DMS53 treated with DMSO at 0.1 percent for 48 hours (cell line): ENCODE measurements around the gene MLLT3.

ENCODE experiments used
- DNase-seq: peaks from one replicate; lab custom pipeline; 2025; ENCODE audit not compliant: unreplicated experiment; lab: John Stamatoyannopoulos, UW

Gene MLLT3

DNA sequence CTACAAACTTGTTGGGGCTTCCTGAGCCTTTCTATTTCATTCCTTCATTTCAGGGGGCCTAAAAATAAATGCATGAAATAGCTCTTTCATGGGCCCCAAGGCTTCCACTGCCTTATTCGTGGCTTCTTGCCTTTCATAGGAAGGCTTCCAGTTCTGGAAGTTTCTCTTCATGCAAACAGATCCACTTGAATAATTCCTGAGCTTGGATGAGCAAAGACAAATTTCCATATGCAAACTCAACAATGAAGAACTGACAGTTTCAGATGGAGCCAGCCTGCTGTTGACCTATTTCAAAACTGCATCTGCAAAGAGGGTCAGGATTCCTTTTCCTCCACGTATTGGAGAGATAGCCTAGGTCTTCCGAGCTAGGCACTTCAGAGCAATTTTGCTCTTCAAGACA lies 142.1 kb downstream of the MLLT3 start:
- DNase-seq, result no peak

DNA sequence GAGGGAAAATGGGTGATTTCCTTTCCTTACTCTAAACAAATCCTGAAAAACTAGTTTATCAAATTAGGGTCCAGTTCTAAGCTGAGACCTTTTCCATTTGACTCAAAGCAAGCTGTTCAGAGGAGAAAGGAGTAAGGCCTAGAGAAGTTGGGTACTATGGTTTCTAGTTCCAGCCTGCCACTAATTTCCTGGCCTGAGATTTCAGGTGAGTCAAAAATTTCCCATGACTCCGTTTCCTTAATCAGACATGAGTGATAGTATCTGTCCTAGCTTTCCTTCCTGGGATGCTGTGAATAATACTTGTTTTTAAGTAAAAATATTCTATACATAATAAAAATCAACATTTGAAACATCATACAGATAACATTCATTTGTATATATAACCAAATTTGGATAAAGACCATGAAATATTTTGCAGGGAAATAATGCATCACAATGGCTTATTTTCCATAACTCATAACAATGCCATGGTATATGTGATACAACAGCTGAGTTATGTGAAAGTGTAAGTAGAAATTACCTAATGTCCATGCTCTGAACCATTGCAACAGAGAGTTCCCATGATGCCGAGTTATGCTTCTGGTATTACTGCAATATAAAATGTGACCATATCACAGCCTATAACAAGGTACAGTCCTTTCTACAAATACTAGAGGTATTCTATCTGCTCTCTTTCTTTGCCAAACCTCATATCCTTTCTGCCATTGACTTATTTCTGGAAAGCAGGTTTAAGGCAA lies 142.7 kb downstream of the MLLT3 start:
- DNase-seq, result no peak

DNA sequence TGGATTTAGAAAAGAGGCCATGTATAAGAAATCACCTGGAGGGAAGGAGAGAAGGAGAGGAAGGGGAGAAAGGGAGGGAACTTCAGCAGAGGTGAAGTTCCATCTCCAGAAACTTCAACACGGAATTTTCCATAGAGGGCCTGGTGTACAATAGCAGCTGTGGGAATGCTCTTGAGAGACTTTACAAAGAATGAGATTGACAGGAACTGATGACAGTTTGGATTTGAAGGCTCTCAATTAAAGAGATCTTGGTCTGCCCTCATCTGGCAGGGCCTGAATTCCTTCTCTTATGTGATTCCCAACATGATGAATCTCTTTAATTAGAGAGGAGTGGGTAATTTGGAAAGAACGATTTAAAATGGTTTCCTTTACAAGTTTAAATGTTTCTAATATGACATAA lies 143.5 kb downstream of the MLLT3 start:
- DNase-seq, result no peak

DNA sequence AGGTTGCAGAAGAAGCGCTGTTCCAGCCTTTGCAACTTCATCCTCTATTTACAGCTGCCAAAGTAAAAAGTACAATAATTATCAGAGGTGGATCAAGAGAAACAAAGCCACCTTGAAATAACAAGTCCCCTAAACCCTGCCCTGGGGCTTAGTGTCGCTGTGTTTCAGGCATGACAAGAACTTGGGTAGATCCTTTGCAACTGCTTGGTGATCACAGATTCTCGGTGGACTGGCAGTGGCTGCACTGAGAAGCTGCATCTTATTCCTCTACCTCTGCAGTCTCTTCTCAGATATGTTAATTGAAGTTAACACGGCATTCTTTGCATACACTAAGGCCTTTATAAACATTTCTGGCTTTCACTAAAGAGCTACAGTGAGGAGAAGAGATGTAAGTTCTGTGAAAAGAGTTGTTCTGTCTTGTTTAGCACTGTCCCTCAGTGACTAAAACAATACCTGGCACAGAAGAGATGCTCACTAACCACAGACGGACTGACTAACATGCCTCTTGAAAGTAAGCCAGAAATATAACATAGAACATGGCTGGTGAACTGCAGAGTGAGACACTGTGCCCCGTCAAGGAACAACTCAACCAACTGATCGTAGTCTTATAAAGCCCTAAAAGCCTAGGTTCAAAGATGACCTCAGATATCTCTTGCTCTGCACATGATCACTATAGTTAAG lies 144.2 kb downstream of the MLLT3 start:
- DNase-seq, result no peak

DNA sequence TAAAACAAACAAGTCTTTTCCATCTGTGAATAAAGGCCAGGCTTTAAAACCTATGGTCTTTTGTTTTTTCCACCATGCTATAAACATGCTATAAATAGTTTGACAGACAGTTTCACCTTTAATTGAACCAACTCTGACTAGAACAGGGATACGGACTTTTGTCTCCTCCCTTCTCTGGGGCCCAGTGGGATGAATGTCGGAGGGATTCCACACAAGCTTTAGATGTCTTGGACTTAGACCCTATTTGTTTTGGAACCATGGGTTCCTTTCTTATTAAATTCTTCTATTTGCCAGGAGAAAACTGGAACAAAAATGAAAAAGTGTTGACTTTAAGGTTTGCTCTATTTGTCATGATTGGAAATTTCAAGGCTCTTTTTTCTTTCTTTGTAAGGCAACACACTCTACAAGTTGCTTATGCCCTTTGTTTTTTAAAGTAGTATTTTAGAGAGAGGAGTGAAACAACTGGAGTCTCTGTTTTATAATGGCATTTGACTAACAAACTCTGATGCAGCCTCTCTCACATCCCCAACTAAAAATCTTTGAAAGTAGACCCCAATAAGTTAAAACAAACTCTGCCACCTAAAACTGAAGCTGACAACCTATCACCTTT lies 145.3 kb downstream of the MLLT3 start:
- DNase-seq, result no peak

DNA sequence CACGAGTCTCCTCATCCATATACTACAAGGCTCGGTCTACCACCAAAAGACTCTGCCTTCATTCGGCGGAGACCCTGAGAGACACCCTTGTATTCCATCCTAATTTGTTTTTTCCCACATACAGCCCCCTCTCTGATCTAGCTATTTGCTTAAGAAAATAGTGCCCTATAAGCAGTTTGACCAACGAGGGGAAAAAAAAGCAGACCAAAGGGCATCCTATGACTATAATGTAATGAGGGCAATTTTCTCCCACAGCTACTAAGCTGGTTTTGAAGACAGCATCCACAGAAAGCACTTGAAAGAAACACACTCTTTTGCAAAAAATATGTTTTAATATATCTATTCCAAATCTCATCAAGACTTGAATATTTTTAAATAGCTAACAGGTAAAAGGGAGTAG lies 147.8 kb downstream of the MLLT3 start:
- DNase-seq, result no peak

DNA sequence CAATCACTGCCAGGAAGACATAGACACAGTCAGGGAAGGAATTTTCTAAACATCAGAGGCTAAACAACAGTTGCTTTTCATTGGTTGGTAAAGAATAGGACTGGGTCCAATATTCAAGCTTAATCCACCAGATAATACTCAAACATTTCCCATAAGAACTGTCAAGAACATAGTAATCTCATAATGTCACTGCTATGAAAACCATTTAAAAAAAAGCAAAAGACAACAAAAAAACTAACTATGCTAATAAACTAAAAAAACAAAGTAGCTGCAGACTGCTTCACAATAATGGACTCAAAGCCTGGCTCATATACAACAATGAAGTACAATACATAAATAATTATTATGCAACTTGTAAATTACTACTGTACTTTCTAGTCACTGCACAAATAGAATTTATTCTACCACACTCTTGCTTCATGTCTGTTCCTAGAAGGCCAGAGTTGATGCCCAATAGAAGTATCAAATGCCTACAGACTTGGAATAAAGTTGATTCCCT lies 148.7 kb downstream of the MLLT3 start:
- DNase-seq, result no peak

DNA sequence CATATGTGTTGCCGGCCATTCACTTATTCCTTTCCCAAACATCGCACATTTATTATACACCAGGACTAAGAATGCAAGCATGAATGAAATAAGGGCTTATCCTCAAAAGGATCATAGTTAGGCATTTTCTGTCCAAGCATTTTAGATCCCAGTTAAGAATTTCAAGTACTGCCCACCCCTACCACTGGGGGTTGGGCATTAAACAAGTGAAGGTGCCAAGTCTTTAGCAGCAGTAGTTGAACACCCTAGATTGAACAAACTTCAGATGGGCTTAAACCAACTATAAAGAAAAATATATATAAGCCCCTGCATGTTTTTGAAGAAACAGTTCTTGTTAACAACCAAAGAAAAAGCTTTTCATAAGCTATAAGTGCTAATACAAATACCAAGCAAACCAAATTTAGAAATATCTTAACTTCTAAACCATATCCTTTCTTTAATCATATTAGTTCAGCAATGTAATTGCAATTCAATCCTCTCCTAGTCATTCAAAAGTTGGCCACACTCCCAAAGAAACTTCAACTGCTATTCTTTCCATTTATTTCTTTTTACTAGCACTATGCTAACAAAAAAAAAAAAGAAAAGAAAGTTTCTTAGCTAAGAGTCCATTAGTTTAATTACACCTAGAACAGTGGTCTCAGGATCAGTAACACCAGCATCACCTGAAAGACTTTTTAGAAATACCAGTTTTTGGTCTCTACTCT lies 149.8 kb downstream of the MLLT3 start:
- no peak for DNase-seq

DNA sequence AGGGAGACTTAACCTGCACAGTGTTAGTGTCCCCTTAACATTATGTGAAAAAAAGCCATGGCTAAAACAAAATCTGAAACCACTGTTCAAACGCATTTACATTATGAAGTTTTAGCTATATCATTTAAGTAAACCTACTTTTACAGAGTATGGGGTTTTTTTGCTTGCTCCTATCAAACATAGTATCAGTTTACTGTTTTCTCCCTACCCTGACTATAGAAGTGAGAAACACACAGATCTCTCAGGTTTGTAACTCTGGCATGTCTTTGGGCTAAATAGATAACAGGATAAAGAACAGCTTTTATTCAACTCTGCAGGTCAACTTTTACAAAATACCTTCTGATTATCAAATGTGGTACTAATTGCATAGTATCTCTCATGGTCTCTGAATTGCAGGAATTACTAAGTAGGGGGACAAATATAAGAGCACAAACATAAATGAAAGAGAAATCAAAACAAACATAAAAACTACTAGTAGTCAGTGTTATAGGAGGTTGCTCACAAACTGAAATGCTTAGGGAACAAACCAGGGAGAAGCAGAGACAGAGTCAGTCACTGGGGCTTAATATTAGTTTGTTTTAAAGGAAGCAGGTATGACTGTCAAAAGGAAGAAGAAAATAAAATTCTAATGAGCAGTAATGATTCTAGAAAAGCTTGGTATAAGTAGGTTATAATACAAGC lies 155.8 kb downstream of the MLLT3 start:
- DNase-seq, result no peak

DNA sequence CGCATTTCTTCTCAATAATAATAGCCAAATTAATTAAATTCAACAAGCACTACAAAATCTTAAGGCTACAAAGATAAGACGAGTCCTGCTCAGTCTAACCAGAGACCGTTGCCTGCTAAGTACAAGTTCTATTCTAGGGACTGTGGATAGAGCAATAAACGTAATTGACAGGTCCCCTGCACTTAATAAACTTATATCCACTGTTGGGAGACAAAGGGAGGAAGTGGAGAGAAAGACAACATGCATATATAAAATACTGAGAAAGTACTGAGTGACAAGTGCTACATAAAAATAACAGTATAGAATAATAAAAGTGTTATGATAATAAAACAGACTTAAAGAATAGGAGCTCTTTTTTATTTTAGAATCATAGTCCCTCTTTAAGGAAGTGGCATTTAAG lies 158.1 kb downstream of the MLLT3 start:
- DNase-seq, result no peak

DNA sequence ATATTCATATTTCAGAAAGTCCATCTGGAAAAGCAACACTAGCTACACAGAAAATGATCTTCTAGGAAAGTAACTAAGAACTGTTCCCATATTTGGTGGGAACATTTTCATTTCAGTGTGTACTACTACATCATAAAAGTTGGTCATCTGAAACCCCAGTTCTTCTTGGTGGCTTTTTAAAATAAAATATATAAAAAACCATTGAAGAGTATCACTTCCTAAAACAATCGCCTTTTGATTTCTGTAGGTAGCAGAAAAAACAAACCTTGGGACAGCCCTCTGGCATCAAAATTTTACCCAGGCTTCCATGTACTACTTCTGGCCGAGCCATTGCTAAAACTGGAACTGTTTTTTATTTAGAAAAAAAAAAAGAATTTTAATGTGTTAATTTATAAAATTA lies 158.5 kb downstream of the MLLT3 start:
- DNase-seq, result no peak

DNA sequence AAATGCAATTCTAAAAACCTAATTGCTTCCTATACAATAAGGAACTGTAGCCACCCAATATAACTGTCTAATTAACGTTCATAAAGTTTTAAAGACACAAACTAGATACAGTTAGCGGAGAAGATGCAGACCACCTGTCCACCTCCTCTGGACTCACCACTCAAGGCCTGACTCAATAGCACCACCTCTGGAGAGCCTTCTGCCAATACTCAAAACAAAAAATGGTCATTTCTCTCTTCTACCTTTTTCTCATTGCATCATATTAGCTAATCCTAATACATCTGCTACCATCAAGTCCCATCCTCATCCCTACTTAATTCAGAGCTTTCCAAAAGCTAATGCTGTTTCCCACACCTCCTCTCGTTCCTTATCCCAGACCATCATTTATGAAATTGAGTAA lies 159.9 kb downstream of the MLLT3 start:
- DNase-seq, result no peak

DNA sequence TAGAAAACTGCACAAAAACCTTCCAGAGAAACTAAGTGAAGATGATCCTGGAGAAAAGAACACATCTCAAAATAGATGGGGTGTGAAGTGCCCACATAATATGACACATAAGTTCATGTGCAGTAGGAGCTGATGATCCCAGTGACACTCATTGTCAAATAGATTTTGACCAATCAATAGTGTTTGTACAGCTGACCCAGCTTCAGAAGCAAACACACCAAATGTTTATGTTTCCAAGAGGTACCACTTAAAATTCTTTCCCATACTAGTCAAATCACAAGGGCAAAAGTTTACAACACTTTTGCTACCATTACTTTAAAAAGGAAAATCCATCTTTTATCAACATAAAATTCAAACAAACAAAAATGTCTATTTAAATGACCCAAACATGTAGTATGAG lies 175.0 kb downstream of the MLLT3 start:
- DNase-seq, result no peak

DNA sequence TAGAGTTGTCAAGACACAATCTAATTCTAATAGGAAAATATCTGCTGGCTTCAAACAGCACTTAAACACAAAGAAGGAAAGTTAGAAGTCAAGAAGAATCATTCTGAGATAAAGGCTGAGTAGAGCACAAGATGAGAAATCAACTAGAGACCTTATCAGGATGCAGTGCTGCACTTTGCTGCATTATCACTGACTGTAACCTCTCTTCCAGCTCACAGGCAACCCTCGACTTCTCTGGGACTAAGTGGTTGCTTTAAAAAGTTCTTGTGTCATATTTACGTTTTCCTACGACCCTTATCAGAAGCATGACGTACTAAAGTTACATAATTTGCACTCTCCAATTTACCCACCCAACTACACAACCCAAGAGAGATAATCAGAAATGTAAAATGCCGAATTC lies 176.1 kb downstream of the MLLT3 start:
- no peak for DNase-seq

DNA sequence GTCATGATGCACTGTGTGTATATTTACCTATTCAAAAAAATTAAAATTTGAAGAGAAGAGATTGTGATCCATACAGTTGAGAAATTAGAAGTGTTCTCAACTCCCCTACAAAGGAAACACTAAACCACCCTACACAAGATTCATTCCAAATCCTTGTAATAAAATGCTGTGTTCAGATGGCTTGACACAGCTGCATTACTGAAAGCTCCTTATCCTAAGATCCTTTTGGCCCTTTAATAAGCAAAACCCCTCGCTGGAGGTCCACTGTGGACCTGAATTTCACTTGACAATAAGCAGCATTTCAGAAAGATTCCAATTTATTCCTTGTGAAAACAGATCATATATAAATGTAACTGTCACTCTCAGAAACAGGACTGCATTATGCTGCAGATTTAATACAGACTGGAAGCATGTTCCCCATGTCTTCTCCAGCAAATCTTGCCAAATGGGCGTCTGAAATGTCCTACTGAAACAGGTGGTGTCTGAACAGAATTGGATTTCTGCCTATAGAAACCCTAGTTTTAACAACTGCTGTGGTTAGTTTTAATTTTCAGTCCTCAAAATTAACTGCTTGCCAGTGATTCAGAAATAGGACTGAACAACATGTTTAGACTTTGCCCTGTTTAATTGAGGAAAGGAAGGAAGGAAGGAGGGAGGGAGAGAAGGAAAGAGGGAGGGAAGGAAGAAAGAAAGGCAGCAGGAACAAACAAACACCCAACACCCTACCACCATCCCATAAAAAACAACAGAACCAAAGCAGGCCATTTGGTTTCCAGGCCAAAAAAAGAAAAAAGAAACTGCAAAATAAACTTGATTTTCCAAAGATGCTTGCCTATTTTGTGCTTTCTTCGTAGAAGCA lies 179.6 kb downstream of the MLLT3 start:
- no peak for DNase-seq

DNA sequence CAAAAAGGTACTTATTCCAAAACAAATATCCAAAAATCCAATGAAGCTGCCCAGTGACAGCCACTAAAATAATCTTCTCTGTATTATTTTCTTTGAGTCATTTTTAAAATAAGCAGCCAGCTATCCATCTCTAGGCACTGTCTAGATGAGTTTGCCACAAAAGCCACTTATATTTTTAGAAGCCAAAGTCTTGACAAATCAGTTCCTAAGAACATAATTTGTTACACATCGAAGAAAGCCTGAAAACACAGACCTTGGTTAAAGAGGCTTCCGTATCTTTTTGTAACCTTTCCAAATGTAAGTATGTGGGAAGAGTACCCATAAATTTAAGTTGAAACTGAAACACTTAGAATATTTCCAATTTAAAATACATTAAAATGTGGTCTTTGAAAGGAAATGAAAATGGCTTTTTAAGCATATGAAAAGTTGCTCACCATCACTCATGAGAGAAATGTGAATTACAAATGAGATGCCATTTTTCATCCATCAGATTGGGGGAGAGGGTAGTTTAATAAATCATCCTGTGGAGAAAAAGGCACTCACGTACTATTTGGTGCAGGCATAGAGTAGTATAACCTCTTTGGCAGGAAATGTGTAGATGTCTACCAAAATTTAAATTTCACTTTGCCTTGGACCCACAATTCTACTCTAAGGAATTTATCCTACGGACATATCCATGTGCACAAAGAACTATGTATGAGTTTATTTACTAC lies 180.4 kb downstream of the MLLT3 start:
- no peak for DNase-seq

DNA sequence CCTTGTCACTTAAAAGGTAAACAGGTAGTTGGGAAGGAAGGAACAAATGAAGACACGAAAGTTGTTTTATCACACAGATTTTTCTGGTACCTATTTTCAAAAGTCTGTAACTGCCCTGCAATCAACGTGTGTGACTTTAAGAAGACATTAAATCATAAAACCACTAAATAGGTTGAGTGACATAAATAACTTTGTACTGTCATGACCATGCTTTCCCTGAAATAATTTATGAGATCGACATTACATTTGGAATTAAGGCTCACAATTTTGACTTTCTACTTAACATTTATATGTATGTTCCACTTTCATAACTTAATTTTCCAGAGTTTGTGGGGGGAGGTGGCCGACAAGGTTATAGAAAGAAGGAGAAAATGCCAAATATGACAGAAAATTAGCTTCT lies 181.1 kb downstream of the MLLT3 start:
- DNase-seq, result no peak

DNA sequence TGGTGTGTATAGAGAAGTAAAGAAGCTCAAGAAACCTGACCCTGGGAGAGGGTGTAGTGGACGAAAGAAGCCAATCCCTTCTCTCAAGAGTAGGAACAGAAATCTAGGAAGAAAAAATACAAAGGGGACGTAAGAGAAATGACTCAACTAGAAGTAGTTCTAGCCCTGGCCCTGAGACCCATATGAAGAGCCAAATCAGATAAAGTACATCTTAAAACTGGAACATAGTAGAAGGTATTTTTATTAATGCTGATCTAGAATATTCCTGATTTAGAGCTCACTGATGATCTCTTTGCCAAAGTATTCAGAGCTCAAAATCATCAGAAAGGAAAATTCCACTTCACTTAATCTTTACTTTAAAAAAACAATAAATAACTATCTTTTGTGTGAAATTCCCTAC lies 184.8 kb downstream of the MLLT3 start:
- DNase-seq, result no peak

DNA sequence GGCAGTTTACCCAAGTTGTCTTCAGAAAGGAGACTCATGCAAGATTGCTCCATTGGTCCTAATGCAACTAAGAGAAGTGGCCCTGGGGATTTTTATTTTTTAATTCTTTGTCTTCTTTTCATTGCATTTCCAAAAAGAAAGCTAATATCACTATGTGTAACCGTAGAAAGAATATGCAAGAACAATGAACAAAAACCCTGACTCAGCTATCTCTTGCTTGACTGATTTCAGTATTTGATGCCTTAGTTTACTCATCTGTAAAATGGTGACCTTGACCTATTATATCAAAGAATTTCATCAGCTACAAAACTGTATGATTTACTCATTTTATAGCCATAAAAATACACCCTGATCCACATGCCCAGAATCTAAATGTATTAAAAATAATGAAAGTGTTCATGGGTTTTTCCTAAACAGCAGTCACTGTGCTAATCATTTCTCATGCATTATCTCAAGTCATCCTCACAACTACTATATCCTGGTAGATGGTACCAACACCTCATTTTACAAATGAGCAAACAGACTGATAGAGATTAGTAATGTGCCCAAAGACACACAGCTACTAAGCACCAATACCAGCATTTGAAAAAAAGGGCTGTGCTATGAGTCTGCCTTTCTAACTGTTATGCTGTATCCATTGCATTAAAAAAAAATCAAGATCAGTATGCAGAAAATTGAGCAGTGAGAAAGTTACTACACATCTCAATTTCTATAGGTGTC lies 185.7 kb downstream of the MLLT3 start:
- DNase-seq, result no peak
